AG09319 (cell line): ENCODE data around the gene EPHB1.

ENCODE experiments used
- DNase-seq: peaks from one replicate; pipeline ENCODE4 v3.0.0-alpha.2; 2010; ENCODE audit warnings: low read depth; ENCODE audit errors: extremely low read depth
- CTCF ChIP-seq: IDR thresholded peaks from 2 replicates; pipeline ENCODE4 v1.5.1; 2011; ENCODE audit warnings: low read depth, mild to moderate bottlenecking, inconsistent platforms, low read length, moderate library complexity

The EPHB1 gene

GRCh38 chr3:135191708-135192107, 396.6 kb downstream of the EPHB1 start:
- TF ChIP-seq CTCF, result no peak
- no peak for DNase-seq

- DNase-seq, result no peak
- no peak for TF ChIP-seq CTCF
Observed at GRCh38 chr3:135192929-135193328, 397.9 kb downstream of the EPHB1 start.

- DNase-seq, result no peak
- TF ChIP-seq CTCF, result no peak
Observed at GRCh38 chr3:135197246-135197645, 402.2 kb downstream of the EPHB1 start.

GRCh38 chr3:135197856-135198255, 402.8 kb downstream of the EPHB1 start:
- DNase-seq, result no peak
- no peak for TF ChIP-seq CTCF

GRCh38 chr3:135199137-135199536, 404.1 kb downstream of the EPHB1 start:
- no peak for DNase-seq
- TF ChIP-seq CTCF, result no peak

- TF ChIP-seq CTCF, result no peak
- no peak for DNase-seq
Observed at GRCh38 chr3:135203026-135203425, 408.0 kb downstream of the EPHB1 start.

GRCh38 chr3:135213213-135213612, 418.2 kb downstream of the EPHB1 start:
- no peak for TF ChIP-seq CTCF
- DNase-seq, result no peak
